BJ (cell line): ENCODE measurements around the gene ARMC9. TPM values are rescaled to one million over a fixed set of nuclear protein-coding genes. Genes with fewer than 3 reads are reported as not detected.

ENCODE experiments used
- CTCF ChIA-PET: fragments of 350-600 bp; formaldehyde crosslinking; extraction: SDS; loops from one replicate; lab custom pipeline; 2021; ENCODE audit warnings: antibody characterized with exemption, inconsistent platforms; lab: Yijun Ruan, JAX
- POLR2A ChIA-PET: fragments of 300-600 bp; sonication (Branson Sonifier 250); formaldehyde crosslinking; extraction: SDS; loops from one replicate; lab custom pipeline; 2021; ENCODE audit warnings: antibody characterized with exemption; lab: Charles Lee
- DNase-seq: peaks from one replicate; pipeline ENCODE4 v3.0.0-alpha.2; 2011; ENCODE audit warnings: low read depth
- H3K27me3 ChIP-seq: 2 replicates; pipeline ENCODE4 v1.6.0; 2011; ENCODE audit warnings: low read length; ENCODE audit not compliant: control insufficient read depth, insufficient read depth
- H3K36me3 ChIP-seq: 2 replicates; pipeline ENCODE4 v1.5.1; 2011; ENCODE audit warnings: low read length; ENCODE audit not compliant: control insufficient read depth, insufficient read depth
- H3K4me3 ChIP-seq: 2 replicates; pipeline ENCODE4 v1.5.1; 2011; ENCODE audit warnings: low read depth, mild to moderate bottlenecking, control low read depth, low read length
- polyA plus RNA-seq: library from polyadenylated mRNA; depleted of rRNA; stranded (reverse); fragments of >200 nt; gene quantifications from 2 replicates; pipeline ENCODE4 v1.2.3, GENCODE V29; 2011
- TF ChIP-seq, protein P1 (sequence below): IDR thresholded peaks from 2 replicates; pipeline ENCODE4 v1.5.1; 2011; ENCODE audit warnings: low read depth, mild to moderate bottlenecking, control low read depth, inconsistent platforms, low read length, moderate library complexity; ENCODE audit not compliant: insufficient read depth

Gene ARMC9
- polyA plus RNA-seq, 1 experiment, result 83.1 TPM

GRCh38 chr2:231168460-231169139 is 29.8 kb upstream of the ARMC9 start:
- TF ChIP-seq, protein P1, sequence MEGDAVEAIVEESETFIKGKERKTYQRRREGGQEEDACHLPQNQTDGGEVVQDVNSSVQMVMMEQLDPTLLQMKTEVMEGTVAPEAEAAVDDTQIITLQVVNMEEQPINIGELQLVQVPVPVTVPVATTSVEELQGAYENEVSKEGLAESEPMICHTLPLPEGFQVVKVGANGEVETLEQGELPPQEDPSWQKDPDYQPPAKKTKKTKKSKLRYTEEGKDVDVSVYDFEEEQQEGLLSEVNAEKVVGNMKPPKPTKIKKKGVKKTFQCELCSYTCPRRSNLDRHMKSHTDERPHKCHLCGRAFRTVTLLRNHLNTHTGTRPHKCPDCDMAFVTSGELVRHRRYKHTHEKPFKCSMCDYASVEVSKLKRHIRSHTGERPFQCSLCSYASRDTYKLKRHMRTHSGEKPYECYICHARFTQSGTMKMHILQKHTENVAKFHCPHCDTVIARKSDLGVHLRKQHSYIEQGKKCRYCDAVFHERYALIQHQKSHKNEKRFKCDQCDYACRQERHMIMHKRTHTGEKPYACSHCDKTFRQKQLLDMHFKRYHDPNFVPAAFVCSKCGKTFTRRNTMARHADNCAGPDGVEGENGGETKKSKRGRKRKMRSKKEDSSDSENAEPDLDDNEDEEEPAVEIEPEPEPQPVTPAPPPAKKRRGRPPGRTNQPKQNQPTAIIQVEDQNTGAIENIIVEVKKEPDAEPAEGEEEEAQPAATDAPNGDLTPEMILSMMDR, result no peak
- no peaks in the 10 kb centered on the region for H3K27me3 ChIP-seq
- ChIA-PET POLR2A (no interaction called here), CTCF (interaction anchor here (0.6 to 1.5 kb wide), 2 partner anchors 12 to 243 kb away, joined by 3 read pairs; no protein-coding TSS in a partner anchor)
- DNase-seq, result no peak
- H3K4me3 ChIP-seq, result no peak overlapping the region
- peaks cover 2% of the 10 kb centered on the region for H3K36me3 ChIP-seq

DNA sequence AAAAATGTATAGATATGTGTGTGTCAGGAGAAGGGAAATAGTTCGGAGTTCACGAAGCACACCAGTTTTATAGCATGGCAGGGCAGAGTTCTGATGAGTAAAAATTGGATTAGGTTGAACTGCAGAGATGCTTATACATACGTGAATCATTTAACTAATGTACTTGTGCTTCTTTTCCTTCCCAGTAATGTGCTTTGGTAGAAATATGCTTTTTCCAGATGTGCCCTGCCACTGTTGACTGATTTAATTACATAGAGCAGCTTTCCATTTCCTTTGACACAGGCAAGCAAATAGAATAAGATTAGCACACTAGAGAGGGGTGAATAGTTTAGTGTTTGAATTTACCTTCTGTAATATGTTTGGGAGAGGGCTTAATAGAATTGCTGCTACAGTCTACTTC is 28.9 kb upstream of the ARMC9 start:
- ChIA-PET CTCF (interaction anchor here (0.5 to 1.1 kb wide), 2 partner anchors 40 to 329 kb away, joined by 3 to 4 read pairs; no protein-coding TSS in a partner anchor), POLR2A (no interaction called here)
- TF ChIP-seq, protein P1, result no peak
- H3K36me3 ChIP-seq, result peaks cover 2% of the 10 kb centered on the region
- DNase-seq, result no peak
- H3K27me3 ChIP-seq, result no peaks in the 10 kb centered on the region
- no peak overlapping the region for H3K4me3 ChIP-seq

- no peak overlapping the region for H3K4me3 ChIP-seq
- TF ChIP-seq, protein P1, result no peak
- peak; percentile 82 for DNase-seq
- no peaks in the 10 kb centered on the region for H3K27me3 ChIP-seq
- POLR2A ChIA-PET, result no interaction called here
- CTCF ChIA-PET, result interaction anchor here (1.1 kb wide), 1 partner anchor 41 kb away, joined by 4 read pairs; no protein-coding TSS in a partner anchor
- H3K36me3 ChIP-seq, result peaks cover 2% of the 10 kb centered on the region
Measured at GRCh38 chr2:231170055-231170454, 28.4 kb upstream of the ARMC9 start.

- no peak for DNase-seq
- Histone ChIP-seq H3K4me3 (no peak overlapping the region), H3K36me3 (peaks cover 2% of the 10 kb centered on the region), H3K27me3 (no peaks in the 10 kb centered on the region)
- TF ChIP-seq, protein P1, result no peak
- CTCF ChIA-PET, result interaction anchor here (0.6 kb wide), 1 partner anchor 202 kb away, joined by 4 read pairs; no protein-coding TSS in a partner anchor
- POLR2A ChIA-PET, result no interaction called here
Measured at GRCh38 chr2:231172025-231172424, 26.4 kb upstream of the ARMC9 start.

GRCh38 chr2:231174211-231174651 is 24.2 kb upstream of the ARMC9 start:
- CTCF ChIA-PET, result interaction anchor here (1.0 kb wide), 1 partner anchor 18 kb away, joined by 4 read pairs; no protein-coding TSS in a partner anchor
- POLR2A ChIA-PET, result no interaction called here
- Histone ChIP-seq H3K4me3 (no peak overlapping the region), H3K36me3 (peaks cover 1% of the 10 kb centered on the region), H3K27me3 (no peaks in the 10 kb centered on the region)
- no peak for DNase-seq
- TF ChIP-seq, protein P1, result no peak
